HepG2 (cell line): ENCODE results near the gene HBQ1. TPM values are rescaled to one million over a fixed set of nuclear protein-coding genes. Genes with fewer than 3 reads are reported as not detected.
A peak's percentile ranks its signal among the peaks of the same experiment; 100 is the strongest.

Source experiments
- CHD4 ChIP-seq: fragments of 200-600 bp; sonication (generic); IDR thresholded peaks from 2 replicates; pipeline ENCODE4 v1.7.0; 2017; ENCODE audit warnings: mild to moderate bottlenecking, low read length, borderline replicate concordance
- FOXP1 ChIP-seq, 2 experiments: fragments of 450-650 bp in 1 of 2; IDR thresholded peaks; 2 replicates each; pipeline ENCODE4 v1.6.1; 2017 to 2018; ENCODE audit warnings: antibody characterized with exemption in 1 of 2
- GATAD1 ChIP-seq: IDR thresholded peaks from 2 replicates; pipeline ENCODE4 v1.6.1; 2016; ENCODE audit warnings: missing genetic modification reagents, missing compliant biosample characterization
- HMG20A ChIP-seq: IDR thresholded peaks from 2 replicates; pipeline ENCODE4 v1.6.1; 2016; ENCODE audit warnings: borderline replicate concordance
- ISL2 ChIP-seq: sonication (generic); formaldehyde crosslinking; IDR thresholded peaks from 2 replicates; pipeline ENCODE4 v1.5.0; 2020; ENCODE audit warnings: missing genetic modification reagents
- KDM4B ChIP-seq: sonication (generic); formaldehyde crosslinking; IDR thresholded peaks from 2 replicates; pipeline ENCODE4 v1.4.0; 2020; ENCODE audit warnings: missing genetic modification reagents
- LCORL ChIP-seq, 2 experiments: fragments of 450-650 bp in 1 of 2; sonication (generic) in 1 of 2; formaldehyde crosslinking in 1 of 2; IDR thresholded peaks; 2 replicates each; pipeline versions ENCODE4 v1.5.0 to v1.6.1; 2017 to 2020; ENCODE audit warnings: antibody characterized with exemption in 1 of 2, missing genetic modification reagents in 1 of 2
- MIER3 ChIP-seq: IDR thresholded peaks from 2 replicates; pipeline ENCODE4 v1.6.1; 2016; ENCODE audit warnings: missing compliant biosample characterization, borderline replicate concordance
- SATB2 ChIP-seq: sonication (generic); formaldehyde crosslinking; IDR thresholded peaks from 2 replicates; pipeline ENCODE4 v1.5.0; 2020; ENCODE audit warnings: missing genetic modification reagents
- ZNF20 ChIP-seq: sonication (generic); formaldehyde crosslinking; IDR thresholded peaks from 2 replicates; pipeline ENCODE4 v1.4.0; 2020; ENCODE audit warnings: mild to moderate bottlenecking, moderate library complexity, missing genetic modification reagents
- ZNF225 ChIP-seq: sonication (generic); formaldehyde crosslinking; IDR thresholded peaks from 2 replicates; pipeline ENCODE4 v1.4.0; 2020; ENCODE audit warnings: mild to moderate bottlenecking, missing genetic modification reagents
- ZNF337 ChIP-seq: sonication (generic); formaldehyde crosslinking; IDR thresholded peaks from 2 replicates; pipeline ENCODE4 v1.5.1; 2020; ENCODE audit warnings: missing genetic modification reagents, low read depth, mild to moderate bottlenecking, borderline replicate concordance
- ZNF563 ChIP-seq: sonication (generic); formaldehyde crosslinking; IDR thresholded peaks from 2 replicates; pipeline ENCODE4 v1.8.0; 2022; ENCODE audit warnings: mild to moderate bottlenecking, moderate library complexity, missing genetic modification reagents
- ZNF564 ChIP-seq: sonication (generic); formaldehyde crosslinking; IDR thresholded peaks from 2 replicates; pipeline ENCODE4 v1.8.1; 2023; ENCODE audit warnings: mild to moderate bottlenecking, missing genetic modification reagents
- ZNF703 ChIP-seq: sonication (generic); formaldehyde crosslinking; IDR thresholded peaks from 2 replicates; pipeline ENCODE4 v1.5.1; 2020; ENCODE audit warnings: missing genetic modification reagents, mild to moderate bottlenecking, moderate library complexity, borderline replicate concordance
- polyA plus RNA-seq, 8 experiments: library from polyadenylated mRNA; depleted of rRNA in 3 of 8; stranded (reverse) in 7 of 8; unstranded in 1 of 8; fragments of >200 nt; fragmentation: Illumina TruSeq in 4 of 8; extraction: Trizol in 4 of 8; gene quantifications; 2 replicates each; pipeline versions ENCODE4 v1.2.1 to v1.2.3, GENCODE V29; 2011 to 2016; ENCODE audit warnings: low read depth in 4 of 8, missing spikeins in 1 of 8, mixed read lengths in 1 of 8; ENCODE audit not compliant: insufficient read depth in 1 of 8
- total RNA-seq, 5 experiments: library from RNA; depleted of rRNA; stranded (reverse); fragments of >200 nt; fragmentation: Illumina TruSeq; extraction: Trizol; gene quantifications; 2 replicates each; pipeline ENCODE4 v1.2.3, GENCODE V29; 2016; ENCODE audit warnings: low read depth in 1 of 5
- TF ChIP-seq, protein P1 (sequence below): sonication (generic); formaldehyde crosslinking; IDR thresholded peaks from 2 replicates; pipeline ENCODE4 v1.4.0; 2020; ENCODE audit warnings: mild to moderate bottlenecking, missing genetic modification reagents, borderline replicate concordance
- TF ChIP-seq, protein P2 (sequence below): sonication (generic); formaldehyde crosslinking; IDR thresholded peaks from 2 replicates; pipeline ENCODE4 v1.5.1; 2020; ENCODE audit warnings: mild to moderate bottlenecking, missing genetic modification reagents, moderate library complexity
- TF ChIP-seq, protein P3 (sequence below): sonication (generic); formaldehyde crosslinking; IDR thresholded peaks from 2 replicates; pipeline ENCODE4 v1.5.0; 2020; ENCODE audit warnings: missing genetic modification reagents
- TF ChIP-seq, protein P4 (sequence below): sonication (generic); formaldehyde crosslinking; IDR thresholded peaks from 2 replicates; pipeline ENCODE4 v1.9.0; 2021; ENCODE audit warnings: missing genetic modification reagents, borderline replicate concordance

The HBQ1 gene
- total and polyA plus RNA-seq, 2 of the 13 experiments (the other 11 are each of a cell fraction or from before 2014, with no cell fraction given) = 4.9 to 7.4 TPM

DNA sequence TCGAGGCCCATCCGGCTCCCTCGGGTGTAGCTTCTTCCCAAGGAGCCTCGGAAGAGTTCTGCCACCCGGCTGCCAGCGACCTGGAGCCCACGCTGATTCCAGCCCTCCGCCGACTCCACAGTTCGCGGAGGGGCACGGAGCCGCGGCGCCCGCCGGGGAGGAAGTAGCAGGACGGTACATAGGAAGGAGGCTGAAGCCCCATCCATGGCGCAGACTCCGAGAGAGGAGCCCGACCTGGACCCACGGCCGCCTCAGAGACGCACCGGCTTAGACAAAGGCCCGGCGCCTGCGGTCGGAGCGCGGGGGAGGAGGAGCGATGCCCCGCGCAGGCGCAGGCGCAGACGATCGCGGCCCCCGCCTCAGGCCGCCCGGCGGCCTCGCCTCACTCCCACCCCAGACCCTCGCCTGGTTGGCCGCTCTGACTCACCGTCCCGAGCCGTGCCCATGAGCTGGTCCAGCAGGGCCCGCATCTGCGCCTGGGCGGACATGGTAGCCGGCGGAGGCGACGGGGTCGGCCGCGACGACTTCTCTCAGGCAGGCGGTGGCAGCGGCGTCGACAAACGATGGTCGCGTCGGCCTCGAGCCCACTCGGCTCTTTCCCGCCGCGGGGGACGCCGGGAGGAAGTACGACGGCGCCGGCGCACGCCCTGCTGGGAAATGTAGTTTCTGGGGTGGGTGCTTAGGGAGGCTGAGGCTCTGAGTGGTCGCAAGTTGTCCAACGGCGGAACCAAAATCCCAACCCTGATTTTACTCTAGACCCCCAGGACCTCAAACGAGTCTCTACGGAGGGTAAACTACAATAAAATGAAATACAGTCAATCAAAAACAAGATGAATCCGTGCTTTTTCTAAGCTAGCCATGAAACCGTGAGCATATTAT lies 48.8 kb downstream of the HBQ1 start, which contains the start of gene LUC7L (continued):
- peak; percentile 95; the same call in 1 of the 2 replicates for TF ChIP-seq ZNF337
- TF ChIP-seq ZNF703 (CRISPR knock-in tag) = no peak
- TF ChIP-seq FOXP1 (IDR thresholded peaks at IDR 0.05) = no peak
- no peak for TF ChIP-seq FOXP1 (CRISPR knock-in tag; IDR thresholded peaks at IDR 0.05)
- TF ChIP-seq, protein P1, sequence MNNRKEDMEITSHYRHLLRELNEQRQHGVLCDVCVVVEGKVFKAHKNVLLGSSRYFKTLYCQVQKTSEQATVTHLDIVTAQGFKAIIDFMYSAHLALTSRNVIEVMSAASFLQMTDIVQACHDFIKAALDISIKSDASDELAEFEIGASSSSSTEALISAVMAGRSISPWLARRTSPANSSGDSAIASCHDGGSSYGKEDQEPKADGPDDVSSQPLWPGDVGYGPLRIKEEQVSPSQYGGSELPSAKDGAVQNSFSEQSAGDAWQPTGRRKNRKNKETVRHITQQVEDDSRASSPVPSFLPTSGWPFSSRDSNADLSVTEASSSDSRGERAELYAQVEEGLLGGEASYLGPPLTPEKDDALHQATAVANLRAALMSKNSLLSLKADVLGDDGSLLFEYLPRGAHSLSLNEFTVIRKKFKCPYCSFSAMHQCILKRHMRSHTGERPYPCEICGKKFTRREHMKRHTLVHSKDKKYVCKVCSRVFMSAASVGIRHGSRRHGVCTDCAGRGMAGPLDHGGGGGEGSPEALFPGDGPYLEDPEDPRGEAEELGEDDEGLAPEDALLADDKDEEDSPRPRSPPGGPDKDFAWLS = no peak
- TF ChIP-seq ZNF225 (CRISPR knock-in tag) = peak; percentile 98
- TF ChIP-seq ZNF563 (CRISPR knock-in tag) = peak; percentile 98
- no peak; the same call in 1 of the 2 replicates for TF ChIP-seq KDM4B (CRISPR knock-in tag)
- no peak for TF ChIP-seq HMG20A
- no peak for TF ChIP-seq SATB2 (CRISPR knock-in tag)
- TF ChIP-seq ZNF20 (CRISPR knock-in tag) = 0 out of 2 replicates have a peak, but pooled peaks have one; percentile 58
- TF ChIP-seq, protein P2, sequence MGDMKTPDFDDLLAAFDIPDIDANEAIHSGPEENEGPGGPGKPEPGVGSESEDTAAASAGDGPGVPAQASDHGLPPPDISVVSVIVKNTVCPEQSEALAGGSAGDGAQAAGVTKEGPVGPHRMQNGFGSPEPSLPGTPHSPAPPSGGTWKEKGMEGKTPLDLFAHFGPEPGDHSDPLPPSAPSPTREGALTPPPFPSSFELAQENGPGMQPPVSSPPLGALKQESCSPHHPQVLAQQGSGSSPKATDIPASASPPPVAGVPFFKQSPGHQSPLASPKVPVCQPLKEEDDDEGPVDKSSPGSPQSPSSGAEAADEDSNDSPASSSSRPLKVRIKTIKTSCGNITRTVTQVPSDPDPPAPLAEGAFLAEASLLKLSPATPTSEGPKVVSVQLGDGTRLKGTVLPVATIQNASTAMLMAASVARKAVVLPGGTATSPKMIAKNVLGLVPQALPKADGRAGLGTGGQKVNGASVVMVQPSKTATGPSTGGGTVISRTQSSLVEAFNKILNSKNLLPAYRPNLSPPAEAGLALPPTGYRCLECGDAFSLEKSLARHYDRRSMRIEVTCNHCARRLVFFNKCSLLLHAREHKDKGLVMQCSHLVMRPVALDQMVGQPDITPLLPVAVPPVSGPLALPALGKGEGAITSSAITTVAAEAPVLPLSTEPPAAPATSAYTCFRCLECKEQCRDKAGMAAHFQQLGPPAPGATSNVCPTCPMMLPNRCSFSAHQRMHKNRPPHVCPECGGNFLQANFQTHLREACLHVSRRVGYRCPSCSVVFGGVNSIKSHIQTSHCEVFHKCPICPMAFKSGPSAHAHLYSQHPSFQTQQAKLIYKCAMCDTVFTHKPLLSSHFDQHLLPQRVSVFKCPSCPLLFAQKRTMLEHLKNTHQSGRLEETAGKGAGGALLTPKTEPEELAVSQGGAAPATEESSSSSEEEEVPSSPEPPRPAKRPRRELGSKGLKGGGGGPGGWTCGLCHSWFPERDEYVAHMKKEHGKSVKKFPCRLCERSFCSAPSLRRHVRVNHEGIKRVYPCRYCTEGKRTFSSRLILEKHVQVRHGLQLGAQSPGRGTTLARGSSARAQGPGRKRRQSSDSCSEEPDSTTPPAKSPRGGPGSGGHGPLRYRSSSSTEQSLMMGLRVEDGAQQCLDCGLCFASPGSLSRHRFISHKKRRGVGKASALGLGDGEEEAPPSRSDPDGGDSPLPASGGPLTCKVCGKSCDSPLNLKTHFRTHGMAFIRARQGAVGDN = peak; percentile 100
- TF ChIP-seq ZNF564 (CRISPR knock-in tag) = peak; percentile 86; the same call in 1 of the 2 replicates
- TF ChIP-seq ISL2 (CRISPR knock-in tag) = peak; percentile 85
- no peak for TF ChIP-seq LCORL (IDR thresholded peaks at IDR 0.05)
- peak; percentile 43; the same call in 1 of the 2 replicates for TF ChIP-seq LCORL (CRISPR knock-in tag; IDR thresholded peaks at IDR 0.05)
- TF ChIP-seq, protein P3, sequence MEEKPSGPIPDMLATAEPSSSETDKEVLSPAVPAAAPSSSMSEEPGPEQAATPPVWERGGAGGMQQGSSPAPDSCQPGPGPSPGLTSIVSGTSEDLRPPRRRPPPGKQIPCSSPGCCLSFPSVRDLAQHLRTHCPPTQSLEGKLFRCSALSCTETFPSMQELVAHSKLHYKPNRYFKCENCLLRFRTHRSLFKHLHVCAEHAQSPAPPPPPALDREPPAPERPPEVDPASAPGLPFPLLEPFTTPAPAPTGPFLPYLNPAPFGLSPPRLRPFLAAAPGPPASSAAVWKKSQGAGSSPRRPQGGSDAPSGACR = peak; percentile 66; the same call in 1 of the 2 replicates
- TF ChIP-seq, protein P4, sequence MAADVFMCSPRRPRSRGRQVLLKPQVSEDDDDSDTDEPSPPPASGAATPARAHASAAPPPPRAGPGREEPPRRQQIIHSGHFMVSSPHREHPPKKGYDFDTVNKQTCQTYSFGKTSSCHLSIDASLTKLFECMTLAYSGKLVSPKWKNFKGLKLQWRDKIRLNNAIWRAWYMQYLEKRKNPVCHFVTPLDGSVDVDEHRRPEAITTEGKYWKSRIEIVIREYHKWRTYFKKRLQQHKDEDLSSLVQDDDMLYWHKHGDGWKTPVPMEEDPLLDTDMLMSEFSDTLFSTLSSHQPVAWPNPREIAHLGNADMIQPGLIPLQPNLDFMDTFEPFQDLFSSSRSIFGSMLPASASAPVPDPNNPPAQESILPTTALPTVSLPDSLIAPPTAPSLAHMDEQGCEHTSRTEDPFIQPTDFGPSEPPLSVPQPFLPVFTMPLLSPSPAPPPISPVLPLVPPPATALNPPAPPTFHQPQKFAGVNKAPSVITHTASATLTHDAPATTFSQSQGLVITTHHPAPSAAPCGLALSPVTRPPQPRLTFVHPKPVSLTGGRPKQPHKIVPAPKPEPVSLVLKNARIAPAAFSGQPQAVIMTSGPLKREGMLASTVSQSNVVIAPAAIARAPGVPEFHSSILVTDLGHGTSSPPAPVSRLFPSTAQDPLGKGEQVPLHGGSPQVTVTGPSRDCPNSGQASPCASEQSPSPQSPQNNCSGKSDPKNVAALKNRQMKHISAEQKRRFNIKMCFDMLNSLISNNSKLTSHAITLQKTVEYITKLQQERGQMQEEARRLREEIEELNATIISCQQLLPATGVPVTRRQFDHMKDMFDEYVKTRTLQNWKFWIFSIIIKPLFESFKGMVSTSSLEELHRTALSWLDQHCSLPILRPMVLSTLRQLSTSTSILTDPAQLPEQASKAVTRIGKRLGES (CRISPR knock-in tag) = peak; percentile 82
- peak; percentile 93 for TF ChIP-seq GATAD1
- TF ChIP-seq CHD4 = no peak
- peak; percentile 89; the same call in 1 of the 2 replicates for TF ChIP-seq MIER3 (CRISPR knock-in tag)
